HL-60 (cell line): ENCODE results near the gene EEF1AKMT2.

Experiments
- DNase-seq, 2 experiments: peaks; one replicate each; pipeline ENCODE4 v3.0.0-alpha.2; 2010 to 2020; ENCODE audit warnings: low read depth in 1 of 2, low spot score in 1 of 2
- H3K27ac ChIP-seq: fragments of 250-450 bp; sonication (Bioruptor Pico); replicated peaks from 2 replicates; pipeline ENCODE4 v1.5.1; 2020; ENCODE audit warnings: mild to moderate bottlenecking, moderate library complexity
- H3K27me3 ChIP-seq: fragments of 250-450 bp; sonication (Bioruptor Pico); 2 replicates; pipeline ENCODE4 v1.5.1; 2021; ENCODE audit warnings: mild to moderate bottlenecking, moderate library complexity; ENCODE audit not compliant: insufficient read depth, poor library complexity, severe bottlenecking
- H3K4me3 ChIP-seq: replicated peaks from 2 replicates; pipeline ENCODE4 v1.5.1; 2011; ENCODE audit warnings: mild to moderate bottlenecking, control low read depth, low read length; ENCODE audit not compliant: insufficient read depth
- CTCF ChIP-seq: IDR thresholded peaks from one replicate; pipeline ENCODE4 v1.5.1; 2011; ENCODE audit warnings: low read length, control low read depth, inconsistent platforms; ENCODE audit not compliant: insufficient read depth
- GABPA ChIP-seq: IDR thresholded peaks from 2 replicates; pipeline ENCODE4 v1.6.1; 2012; ENCODE audit warnings: low read depth
- POLR2AphosphoS5 ChIP-seq: IDR thresholded peaks from 2 replicates; pipeline ENCODE4 v1.6.1; 2012; ENCODE audit warnings: low read depth
- REST ChIP-seq: IDR thresholded peaks from 2 replicates; pipeline ENCODE4 v1.6.1; 2012; ENCODE audit warnings: low read depth; ENCODE audit not compliant: insufficient replicate concordance
- SPI1 ChIP-seq: IDR thresholded peaks from 2 replicates; pipeline ENCODE4 v1.6.1; 2012; ENCODE audit warnings: low read depth, mild to moderate bottlenecking, borderline replicate concordance

Gene EEF1AKMT2

GRCh38 chr10:124756156-124756903 is 35.4 kb downstream of the EEF1AKMT2 start:
- Histone ChIP-seq H3K27ac (no peak overlapping the region), H3K4me3 (no peak overlapping the region), H3K27me3 (no peaks in the 10 kb centered on the region)
- no peak for DNase-seq
- TF ChIP-seq REST (no peak), CTCF (no peak), SPI1 (no peak), POLR2AphosphoS5 (no peak), GABPA (no peak)

GRCh38 chr10:124755581-124755980 is 36.1 kb downstream of the EEF1AKMT2 start:
- Histone ChIP-seq H3K27me3 (no peaks in the 10 kb centered on the region), H3K4me3 (no peak overlapping the region), H3K27ac (no peak overlapping the region)
- TF ChIP-seq CTCF = no peak
- DNase-seq = no peak

- no peak for TF ChIP-seq SPI1
- no peak for TF ChIP-seq GABPA
- TF ChIP-seq CTCF = no peak
- no peak for TF ChIP-seq POLR2AphosphoS5
- no peak for TF ChIP-seq REST
- no peak overlapping the region for H3K4me3 ChIP-seq
- DNase-seq = no peak
Measured at GRCh38 chr10:124754227-124754626, 37.5 kb downstream of the EEF1AKMT2 start.

GRCh38 chr10:124748953-124749645 is 42.6 kb downstream of the EEF1AKMT2 start:
- Histone ChIP-seq H3K27ac (no peak overlapping the region), H3K4me3 (no peak overlapping the region), H3K27me3 (no peaks in the 10 kb centered on the region)
- no peak for DNase-seq
- TF ChIP-seq CTCF = no peak
- no peak for TF ChIP-seq REST
- no peak for TF ChIP-seq GABPA
- no peak for TF ChIP-seq SPI1

More at GRCh38 chr10:124754227-124754626, 37.5 kb downstream of the EEF1AKMT2 start:
- Histone ChIP-seq H3K27me3 (no peaks in the 10 kb centered on the region), H3K27ac (no peak overlapping the region)
